NCI-H345 (cell line): ENCODE data around the gene GNAS-AS1.

Experiments
- DNase-seq: peaks from one replicate; lab custom pipeline; 2025; lab: John Stamatoyannopoulos, UW

GNAS-AS1 gene

GRCh38 chr20:58850693-58851174, at the start of gene GNAS-AS1:
Gene GNAS-AS1 (minus strand): TSS chr20:58850902.
- DNase-seq: no peak

GRCh38 chr20:58900397-58900796, 49.7 kb upstream of the GNAS-AS1 start:
- no peak for DNase-seq

DNA sequence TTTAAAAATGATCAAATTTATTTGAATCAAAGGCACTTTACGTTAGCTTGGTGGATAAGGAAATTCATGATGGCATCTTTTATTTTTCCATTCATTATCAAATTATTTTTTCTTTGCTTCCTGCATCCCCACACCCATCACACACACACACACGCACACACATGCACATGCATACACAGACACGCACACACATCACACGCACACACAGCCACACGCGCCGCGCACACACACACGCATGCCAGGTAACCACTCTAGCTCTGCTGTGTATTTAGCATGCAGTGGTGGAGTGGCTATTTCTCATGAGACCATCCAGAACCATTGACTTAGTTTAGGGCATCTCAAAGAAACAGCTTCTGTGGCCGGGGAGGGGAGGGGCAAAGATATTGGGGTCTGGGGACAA, 48.8 kb upstream of the GNAS-AS1 start:
- no peak for DNase-seq

DNA sequence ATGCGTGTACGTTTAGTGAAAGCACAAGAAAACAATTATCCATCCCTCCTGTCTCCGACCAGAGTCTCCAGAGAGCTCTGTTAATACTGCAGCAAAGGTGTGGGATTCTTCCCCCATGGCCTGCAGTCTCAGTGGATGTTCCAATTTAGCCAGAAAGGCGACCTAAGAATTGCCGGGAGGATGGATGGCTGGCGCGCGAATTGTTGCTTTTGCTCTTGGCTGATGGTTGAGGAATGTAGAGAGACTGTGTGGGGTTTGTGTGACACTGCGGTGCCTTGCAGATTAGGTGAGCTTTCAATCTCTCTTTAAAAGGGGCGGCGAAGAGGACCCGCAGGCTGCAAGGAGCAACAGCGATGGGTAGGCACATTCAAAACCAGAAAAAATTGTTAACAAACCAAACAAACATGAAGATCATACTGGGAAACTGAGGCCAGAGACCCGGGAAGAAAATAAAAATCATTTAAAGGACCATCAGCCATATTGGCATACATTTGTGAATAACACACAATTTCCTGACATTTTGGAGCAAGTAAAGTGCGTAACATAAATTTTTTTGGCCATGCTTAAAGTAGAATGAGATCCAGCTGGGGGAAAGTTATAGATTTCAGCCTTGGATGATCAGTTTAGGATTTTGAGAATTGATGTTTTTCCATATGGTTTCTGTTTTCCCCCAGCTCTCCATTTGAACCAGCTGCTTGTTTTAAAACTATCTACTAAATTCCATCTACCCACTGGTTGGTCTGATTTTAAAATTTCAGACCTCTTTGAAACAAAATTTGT, 48.1 kb upstream of the GNAS-AS1 start:
- DNase-seq: no peak

DNA sequence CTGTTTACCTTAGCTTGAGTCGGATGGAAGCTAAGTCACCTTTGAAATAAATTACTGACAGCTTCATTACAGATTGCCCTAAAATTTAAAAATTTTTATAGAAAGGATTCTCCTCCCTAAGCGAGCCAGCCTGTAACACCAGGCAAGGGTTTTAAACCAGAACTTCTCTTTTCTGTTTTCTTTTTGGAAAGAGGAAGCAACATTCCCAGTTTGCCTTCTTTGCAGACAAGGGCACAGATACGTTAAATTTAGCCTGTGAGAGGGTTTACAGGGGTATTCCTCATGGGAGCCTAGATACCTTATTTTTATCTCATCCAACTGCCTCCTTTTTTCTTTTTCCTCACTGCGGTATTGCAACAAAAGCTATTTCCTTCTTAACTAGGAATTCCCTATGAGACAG, 46.8 kb upstream of the GNAS-AS1 start:
- no peak for DNase-seq

GRCh38 chr20:58896820-58897219, 46.1 kb upstream of the GNAS-AS1 start:
- no peak for DNase-seq

GRCh38 chr20:58895448-58896180, 44.9 kb upstream of the GNAS-AS1 start:
- no peak for DNase-seq

DNA sequence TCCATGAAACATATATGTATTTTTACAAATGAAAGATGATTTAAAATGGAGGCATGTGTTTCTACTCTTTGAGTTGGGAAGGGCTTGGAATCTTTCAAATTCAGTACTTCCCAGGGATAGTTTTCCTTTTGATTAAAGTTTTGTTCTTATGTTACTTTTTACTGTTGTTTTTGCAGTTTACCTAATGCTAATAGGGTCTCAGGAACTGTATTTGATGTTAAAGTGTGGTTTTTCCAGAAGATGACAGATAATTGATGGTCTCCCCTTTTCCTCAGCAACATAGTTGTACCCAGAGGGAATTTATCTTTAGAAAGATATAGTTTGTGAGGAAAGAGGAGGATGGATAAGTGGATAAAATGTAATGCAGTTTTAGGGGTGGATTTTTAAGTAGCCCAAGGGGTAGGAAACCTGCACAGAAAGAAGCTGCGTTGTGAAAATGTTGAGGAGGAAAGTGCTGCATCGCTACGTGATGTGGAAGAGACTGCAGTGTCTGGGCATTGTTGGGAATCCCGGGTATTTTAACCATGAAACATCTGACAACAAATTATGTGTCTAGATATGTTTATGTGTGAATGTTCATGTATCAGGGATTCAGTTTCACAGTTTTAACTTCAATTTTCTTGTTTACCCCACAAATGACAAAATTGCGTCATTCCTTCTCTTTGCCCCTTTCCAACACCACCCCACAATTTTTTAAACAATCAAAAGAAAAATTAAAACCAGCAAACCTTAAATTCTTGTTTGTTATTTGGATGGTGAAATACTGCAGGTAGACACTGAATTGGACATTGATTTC, 44.1 kb upstream of the GNAS-AS1 start:
- no peak for DNase-seq

- no peak for DNase-seq
Measured at GRCh38 chr20:58893355-58894120, 42.8 kb upstream of the GNAS-AS1 start.

GRCh38 chr20:58892932-58893224, 42.2 kb upstream of the GNAS-AS1 start:
- DNase-seq: no peak

- DNase-seq: peak; percentile 79
Measured at GRCh38 chr20:58892141-58892931, 41.6 kb upstream of the GNAS-AS1 start.

DNA sequence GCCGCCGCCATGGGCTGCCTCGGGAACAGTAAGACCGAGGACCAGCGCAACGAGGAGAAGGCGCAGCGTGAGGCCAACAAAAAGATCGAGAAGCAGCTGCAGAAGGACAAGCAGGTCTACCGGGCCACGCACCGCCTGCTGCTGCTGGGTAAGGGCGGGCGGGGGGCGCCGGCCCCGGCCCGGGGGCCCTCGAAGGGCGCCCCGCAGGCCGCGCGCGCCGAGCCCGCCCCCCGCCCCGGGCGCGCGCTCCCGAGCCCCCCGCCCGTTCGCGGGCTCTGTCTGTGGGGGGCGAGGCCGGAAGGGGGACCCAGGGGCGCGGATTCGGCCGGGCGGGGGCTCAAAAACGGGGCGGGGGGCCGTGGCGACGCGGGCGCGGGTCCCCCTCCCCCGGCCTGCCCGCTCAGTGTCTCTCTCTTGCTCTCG, 41.0 kb upstream of the GNAS-AS1 start:
- peak; percentile 74 for DNase-seq

DNA sequence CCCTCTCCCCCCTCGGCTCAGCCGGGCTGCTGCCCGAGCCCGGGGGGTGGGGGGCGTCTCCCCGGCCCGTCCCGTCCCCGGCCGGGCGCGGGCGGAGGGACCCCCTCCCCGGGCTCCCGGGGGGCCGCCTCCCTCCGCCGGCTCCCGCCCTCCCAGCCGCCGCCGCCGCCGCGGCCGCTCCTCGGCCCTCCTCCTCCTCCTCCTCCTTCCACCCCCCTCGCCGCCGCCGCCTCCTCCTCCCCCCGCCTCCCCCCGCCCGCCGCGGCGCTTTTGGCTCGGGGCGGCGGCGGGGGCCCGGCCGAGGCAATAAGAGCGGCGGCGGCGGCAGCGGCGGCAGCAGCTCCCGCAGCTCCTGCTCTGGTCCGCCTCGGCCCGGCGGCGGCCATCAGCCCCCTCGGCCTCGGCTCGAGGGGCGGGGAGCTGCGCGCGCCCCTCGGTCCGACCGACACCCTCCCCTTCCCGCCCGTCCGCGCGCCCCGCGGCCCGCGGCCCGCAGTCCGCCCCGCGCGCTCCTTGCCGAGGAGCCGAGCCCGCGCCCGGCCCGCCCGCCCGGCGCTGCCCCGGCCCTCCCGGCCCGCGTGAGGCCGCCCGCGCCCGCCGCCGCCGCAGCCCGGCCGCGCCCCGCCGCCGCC, 40.5 kb upstream of the GNAS-AS1 start:
- peak; percentile 89 for DNase-seq

- peak; percentile 89 for DNase-seq
Measured at GRCh38 chr20:58890518-58891085, 39.9 kb upstream of the GNAS-AS1 start.

GRCh38 chr20:58889798-58890517, 39.3 kb upstream of the GNAS-AS1 start:
- no peak for DNase-seq

DNA sequence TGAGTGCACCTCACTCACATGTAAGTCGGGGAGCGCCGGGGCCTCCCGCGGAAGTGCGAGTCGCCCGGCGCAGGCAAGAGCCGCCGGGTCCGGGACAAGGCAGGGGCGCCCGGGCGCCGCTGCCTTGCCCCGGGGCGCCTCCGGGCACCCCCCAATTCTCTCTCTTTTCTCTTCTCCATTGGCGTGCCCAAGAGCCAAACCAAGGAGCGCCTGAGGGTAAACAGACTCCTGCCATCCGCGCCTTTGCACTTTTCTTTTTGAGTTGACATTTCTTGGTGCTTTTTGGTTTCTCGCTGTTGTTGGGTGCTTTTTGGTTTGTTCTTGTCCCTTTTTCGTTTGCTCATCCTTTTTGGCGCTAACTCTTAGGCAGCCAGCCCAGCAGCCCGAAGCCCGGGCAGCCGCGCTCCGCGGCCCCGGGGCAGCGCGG, 38.6 kb upstream of the GNAS-AS1 start:
- no peak for DNase-seq

DNA sequence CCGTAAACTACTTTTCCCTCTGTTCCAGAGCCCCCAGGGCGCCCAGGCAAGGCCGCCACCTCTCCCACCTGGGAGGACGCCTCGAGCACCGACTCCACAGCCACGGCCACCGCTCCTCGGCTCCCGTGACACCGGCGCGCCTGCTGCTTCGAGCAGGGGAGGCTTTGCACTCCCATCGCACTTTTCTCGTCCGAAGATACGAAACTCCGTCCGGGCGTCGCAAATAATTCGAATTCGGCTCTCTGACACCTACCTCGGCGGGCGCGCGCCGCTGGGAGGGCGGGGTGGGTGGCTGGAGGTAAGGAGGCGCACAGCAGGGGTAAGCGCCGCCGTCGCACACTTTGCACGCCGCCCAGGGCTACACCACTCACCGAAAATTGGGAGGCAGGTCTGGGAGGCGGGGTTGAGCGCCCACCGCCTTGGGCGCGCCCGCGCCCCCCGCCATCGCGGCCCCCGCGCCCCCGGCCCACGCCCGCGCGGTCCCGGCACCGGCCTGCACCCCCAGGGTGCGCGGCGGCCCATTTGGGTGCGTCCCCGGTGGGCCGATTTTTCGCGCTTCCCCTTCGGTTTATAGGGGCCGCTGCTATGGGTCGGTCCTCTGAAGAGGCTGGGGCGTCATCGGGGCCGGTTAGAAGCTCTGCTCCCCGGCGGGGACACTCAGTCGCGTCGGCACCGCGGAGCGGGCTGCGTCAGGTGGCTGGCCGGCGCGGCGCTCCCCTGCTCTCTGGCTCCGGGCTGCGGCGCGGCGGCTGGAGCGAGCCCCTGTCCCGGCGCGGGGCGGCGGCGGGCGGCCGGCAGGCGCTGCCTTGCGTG, 38.0 kb upstream of the GNAS-AS1 start:
- DNase-seq: peak; percentile 82

DNA sequence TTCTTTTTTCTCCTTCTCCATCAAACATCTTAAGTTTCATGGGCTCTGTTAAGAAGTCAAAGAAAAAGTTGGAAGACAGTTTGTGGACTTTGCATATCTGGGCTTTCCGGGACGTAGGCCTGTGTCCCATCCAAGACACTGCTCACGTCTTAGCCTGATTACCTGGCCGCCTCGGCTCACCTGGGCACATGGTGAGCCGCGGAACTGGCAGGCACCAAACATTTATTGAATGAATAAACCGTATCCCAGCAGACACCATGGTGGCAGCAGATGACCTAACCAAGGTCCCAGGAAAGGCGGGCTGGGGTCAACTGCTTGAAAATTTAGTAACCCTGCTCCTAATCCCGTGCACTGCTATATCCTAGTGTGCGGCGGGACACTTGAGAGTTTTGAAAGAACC, 37.4 kb upstream of the GNAS-AS1 start:
- DNase-seq: no peak

DNA sequence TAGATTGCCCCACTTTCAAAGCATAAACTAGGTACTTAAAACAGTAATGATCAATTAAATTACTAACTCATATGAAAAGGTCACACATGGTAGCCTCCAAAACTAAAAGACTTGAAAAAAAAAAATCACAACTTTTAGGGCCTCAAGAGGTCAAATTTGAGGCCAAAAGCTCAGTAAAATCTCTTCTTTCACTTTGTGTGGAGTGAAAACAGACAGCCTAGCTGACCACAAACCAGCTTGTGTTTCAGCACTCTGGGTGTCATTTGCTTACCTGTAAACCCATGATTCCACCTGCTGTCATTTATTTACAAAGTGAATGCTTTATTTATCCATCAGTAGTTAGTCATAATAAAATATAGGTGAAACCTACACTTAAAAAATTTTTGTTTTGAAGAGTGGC, 35.8 kb upstream of the GNAS-AS1 start:
- no peak for DNase-seq
